ENCODE results near the gene SSNA1.
A peak's percentile ranks its signal among the peaks of the same experiment; 100 is the strongest.

SSNA1 gene

GRCh38 chr9:137204731-137205125, 16.3 kb downstream of the SSNA1 start:
- no peak for DNase-seq

- DNase-seq = peak; percentile 92
Observed at GRCh38 chr9:137205126-137206069, 16.9 kb downstream of the SSNA1 start, which contains the start of the genes NDOR1 and TMEM203. NDOR1 (plus strand) TSS chr9:137205700; CDS start chr9:137205778, 78 bp downstream. TMEM203 (minus strand) TSS chr9:137205648; CDS start chr9:137205414, 234 bp downstream.

- no peak for DNase-seq
Observed at GRCh38 chr9:137206602-137207001, 18.1 kb downstream of the SSNA1 start.

GRCh38 chr9:137211532-137211931, 23.1 kb downstream of the SSNA1 start:
- no peak for DNase-seq

- DNase-seq = no peak
Observed at GRCh38 chr9:137212520-137212919, 24.0 kb downstream of the SSNA1 start.

- DNase-seq = no peak
Observed at GRCh38 chr9:137213160-137214060, 24.9 kb downstream of the SSNA1 start.

- no peak for DNase-seq
Observed at GRCh38 chr9:137214620-137215019, 26.1 kb downstream of the SSNA1 start.

GRCh38 chr9:137215196-137215986, 26.9 kb downstream of the SSNA1 start:
- DNase-seq = no peak

- no peak for DNase-seq
Observed at GRCh38 chr9:137216188-137216965, 27.9 kb downstream of the SSNA1 start.

- DNase-seq = peak; percentile 77
Observed at GRCh38 chr9:137217276-137218211, 29.1 kb downstream of the SSNA1 start.

- DNase-seq = no peak
Observed at GRCh38 chr9:137218212-137218753, 29.8 kb downstream of the SSNA1 start.

GRCh38 chr9:137218754-137219271, 30.3 kb downstream of the SSNA1 start:
- peak; percentile 46 for DNase-seq

GRCh38 chr9:137219757-137220316, 31.4 kb downstream of the SSNA1 start:
- DNase-seq = no peak

GRCh38 chr9:137220317-137221094, 32.0 kb downstream of the SSNA1 start:
- DNase-seq = no peak

GRCh38 chr9:137221095-137221505, 32.6 kb downstream of the SSNA1 start:
- no peak for DNase-seq

GRCh38 chr9:137221506-137222111, 33.1 kb downstream of the SSNA1 start:
- peak; percentile 63 for DNase-seq

- peak; percentile 59 for DNase-seq
Observed at GRCh38 chr9:137222190-137223077, 34.0 kb downstream of the SSNA1 start, which contains the start of gene RNF208. RNF208 (minus strand) TSS chr9:137222240; CDS start chr9:137221212, 1,028 bp downstream.

All from NCI-H69 (cell line).